Cerebellar nuclear complex (tissue), 1 donor: ENCODE data around the gene SLC5A9.
"Not testable (repeated sequence)": the region's sequence is repeated elsewhere in the genome, so short reads cannot be mapped to it uniquely, and the experiment has no call there.

Source experiments
- DNase-seq, 2 experiments: peaks; one replicate each; lab custom pipeline; 2025; lab: John Stamatoyannopoulos, UW

SLC5A9 gene

DNA sequence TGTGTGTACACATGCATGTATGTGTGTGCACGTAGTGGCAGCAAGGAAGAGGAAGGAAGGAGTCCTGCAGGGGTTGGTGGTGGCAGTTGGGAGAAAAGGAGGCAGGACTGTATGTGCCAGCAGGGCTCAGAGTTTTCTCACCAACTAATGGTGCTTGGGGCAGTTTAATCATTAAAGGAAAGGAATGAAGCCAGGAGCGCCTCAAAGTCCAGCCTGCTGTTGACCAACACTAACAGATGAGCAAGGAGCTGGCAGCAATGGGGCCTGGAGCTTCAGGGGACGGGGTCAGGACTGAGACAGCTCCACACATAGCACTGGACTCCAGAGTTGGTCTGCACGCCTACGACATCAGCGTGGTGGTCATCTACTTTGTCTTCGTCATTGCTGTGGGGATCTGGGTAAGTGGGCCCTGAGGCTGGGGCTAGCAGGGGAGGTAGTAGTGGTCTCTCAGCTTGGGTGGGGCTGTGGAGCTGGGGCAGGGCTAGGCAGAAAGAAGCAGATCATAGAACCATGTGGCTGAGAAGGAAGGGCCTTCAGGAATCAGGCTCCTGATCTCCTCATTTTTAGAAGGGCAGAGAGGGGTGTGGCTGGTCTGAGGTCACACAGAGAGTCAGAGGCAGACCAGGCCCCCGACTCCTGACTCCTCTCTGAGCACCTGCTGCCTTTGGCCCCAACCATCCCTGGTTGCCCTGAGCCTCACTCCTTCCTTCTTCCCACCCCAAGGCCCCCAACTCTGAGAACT, at the start of gene SLC5A9:
TSS of gene SLC5A9 (plus strand) at position 216 of the 742 bp plus-strand sequence. CDS start at position 237, 21 bp downstream.
- DNase-seq, result no peak

DNA sequence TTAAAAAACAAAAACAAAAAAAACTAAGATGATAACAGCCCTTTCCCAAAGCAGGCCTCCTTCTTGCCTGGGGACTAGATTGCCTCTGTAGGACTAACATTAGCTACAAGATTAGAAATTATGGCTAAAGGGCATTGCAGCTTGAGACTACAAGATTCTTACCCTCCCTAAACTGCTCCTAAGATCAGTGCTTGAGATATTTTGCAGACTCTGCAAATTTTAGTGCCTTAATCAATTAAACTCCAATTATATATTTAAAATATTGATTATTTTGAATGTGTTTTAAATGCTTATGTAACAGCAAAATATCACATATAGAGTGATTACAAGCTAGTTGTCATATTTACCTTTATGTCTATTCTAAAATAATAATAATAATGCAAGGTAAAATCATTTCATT, 47.4 kb upstream of the SLC5A9 start:
- DNase-seq, result no peak

DNA sequence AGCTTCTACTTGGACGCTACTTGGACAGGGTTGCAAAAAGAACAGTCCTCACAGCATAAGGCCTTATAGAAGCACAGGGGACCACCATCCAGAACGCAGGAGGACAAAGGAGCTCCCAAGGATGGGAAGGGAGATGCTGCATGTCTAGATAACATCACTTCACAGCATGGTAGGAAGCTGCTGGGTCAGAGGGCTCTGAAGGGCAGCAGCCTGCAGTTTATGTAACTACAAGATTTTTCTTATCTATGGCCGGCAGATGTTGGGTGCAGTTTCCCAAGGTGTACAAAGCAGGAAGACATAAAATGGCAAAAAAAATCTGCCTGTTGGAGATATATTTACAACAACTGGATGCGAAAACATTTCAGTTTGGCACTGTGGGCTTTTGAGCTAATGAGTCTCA, 45.3 kb upstream of the SLC5A9 start:
- DNase-seq, result no peak

DNA sequence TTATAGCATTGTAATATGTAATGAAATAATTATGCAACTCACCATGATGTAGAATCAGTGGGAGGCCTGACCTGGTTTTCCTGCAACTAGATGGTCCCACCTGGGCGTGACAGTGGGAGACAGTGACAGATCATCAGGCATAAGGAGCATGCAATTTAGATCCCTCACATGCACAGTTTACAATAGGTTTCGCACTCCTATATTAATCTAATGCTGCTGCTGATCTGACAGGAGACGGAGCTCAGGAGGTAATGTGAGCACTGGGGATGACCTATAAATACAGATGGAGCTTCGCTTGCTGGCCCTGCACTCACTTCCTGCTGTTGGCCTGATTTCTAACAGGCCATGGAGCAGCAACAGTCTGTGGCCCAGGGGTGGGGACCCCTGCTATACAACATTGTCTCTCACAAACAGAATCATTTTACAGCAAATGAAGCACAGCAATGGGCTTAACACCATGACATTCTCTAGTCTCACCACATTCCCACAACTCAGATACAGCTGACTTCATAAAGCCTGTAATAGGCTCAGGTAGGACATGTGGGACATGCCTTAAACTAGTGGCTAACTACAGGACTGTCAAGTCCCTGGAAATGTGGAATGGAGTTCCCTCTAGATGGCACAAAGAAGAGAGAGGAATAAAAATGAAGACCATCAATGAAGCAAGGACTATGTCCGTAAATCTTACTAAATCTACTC, 40.7 kb upstream of the SLC5A9 start:
- DNase-seq, result no peak

DNA sequence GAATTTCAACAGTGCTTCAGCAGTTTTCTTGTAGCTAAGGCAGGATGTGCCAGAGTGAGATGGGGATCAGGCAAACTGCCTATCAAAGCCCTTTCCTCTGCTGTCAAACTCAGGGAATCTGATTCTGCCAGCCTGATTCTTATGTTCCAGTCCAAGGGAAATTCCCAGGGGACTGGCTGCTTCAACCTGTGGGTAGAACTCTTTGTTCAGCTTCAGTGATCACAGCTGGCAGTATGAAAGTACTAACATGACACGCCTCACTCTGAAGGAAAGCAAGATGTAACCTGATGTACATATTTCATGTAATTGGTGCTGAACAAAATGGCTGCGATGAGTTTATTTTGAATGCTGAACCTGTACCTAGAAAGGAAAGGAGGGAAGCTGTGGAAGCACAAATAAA, 40.1 kb upstream of the SLC5A9 start:
- no peak for DNase-seq

DNA sequence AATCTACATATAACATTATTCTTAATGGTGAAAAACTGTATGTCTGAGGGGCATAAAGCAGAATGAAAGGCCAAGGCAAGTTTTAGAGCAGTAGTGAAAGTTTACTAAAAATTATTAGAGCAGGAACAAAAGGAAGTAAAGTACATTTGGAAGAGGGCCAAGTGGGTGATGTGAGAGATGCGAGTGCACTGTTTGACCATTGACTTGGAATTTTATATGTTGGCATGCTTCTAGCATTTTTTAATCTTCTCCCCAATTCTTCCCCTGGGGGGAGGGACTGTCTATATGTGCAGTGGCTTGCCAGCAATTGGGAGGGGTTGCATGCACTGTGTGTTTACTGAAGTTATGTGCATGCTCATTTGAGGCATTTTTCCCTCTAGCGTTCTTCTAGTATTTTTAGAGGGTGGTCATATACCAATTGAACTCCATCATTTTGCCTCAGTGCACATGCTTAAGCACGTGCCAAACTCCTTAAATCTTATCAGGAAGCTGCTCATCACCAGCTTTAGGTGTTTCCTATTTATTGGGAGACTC, 36.1 kb upstream of the SLC5A9 start:
- DNase-seq, result no peak

DNA sequence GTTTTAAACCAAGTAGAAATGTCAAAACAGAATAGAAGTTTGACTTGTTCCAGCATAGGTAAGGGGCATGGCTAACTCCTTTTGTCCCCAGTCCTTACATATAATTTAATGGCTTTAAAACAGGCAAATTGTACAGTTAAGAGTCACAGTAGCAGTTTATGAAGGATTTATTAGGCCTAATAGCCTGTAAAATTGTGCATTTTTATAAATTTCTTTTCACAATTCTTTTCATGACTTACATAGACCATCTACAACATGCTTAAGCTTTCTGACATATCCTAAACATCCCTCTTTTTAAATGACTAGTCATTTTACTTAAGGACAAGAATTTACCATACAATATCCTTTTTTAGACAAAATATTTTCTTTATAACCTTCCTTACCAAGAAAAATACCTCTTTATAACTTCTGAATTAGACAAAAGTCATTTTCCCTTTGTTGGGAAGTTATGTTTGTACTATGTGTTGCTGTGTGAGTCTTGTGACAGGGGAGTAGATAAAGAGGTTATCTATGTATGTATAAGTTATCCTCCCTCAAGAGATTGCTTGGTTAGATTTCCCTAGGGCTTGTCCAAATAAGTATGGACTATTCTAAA, 34.5 kb upstream of the SLC5A9 start:
- no peak for DNase-seq

DNA sequence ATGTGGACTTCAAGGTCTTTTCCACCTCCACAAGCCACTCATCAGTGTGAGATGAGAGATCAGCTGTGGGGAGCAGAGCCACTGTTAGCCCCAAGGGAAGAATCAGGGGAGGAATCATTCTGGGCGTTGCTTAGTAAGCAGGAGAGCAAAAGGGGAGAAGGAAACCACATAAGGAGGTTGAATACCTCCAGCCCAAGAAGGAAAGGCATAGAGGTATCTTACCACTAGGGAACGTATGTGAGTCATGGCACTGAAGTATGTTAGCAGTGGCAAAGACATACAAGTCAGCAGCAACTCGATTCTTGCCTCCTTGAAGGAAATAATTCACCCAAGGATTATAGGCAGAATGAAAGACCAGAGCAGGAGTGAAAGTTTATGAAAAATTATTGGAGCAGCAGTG, 31.6 kb upstream of the SLC5A9 start:
- DNase-seq, result no peak

DNA sequence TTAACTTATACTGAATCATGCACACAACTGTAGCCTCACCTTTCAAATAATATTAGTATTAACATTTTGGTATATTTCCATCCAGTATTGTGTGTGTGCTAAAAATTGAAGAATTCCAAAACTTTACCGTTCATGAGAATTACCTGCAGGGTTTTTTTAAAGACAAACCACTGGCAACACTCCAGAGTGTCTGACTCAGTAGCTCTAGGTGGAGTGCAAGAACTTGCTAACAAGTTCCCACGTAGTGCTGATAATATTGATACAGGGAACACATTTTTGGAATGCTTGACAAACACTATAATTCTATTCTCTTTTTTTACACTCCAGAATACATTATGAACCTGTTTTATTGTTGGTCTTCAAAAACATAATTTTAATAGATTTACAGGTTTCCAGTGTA, 27.7 kb upstream of the SLC5A9 start:
- no peak for DNase-seq

DNA sequence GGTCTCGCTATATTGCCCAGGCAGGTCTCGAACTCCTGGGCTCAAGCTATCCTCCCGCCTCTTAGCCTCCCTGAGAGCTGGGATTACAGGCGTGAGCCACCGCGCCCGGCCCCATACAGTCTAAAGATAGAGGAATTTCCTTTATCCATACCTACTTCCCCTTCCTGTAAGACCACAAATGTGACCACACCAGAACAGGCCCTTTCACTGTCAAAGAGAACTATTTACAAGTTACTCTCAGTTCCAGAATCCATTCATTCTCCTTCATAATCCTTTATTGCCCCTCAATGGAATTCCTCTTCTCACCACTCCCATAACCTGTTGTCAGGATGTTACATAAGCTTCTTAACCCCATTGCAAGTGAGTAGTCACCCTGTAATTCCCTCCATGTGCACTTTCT, 26.3 kb upstream of the SLC5A9 start:
- DNase-seq, result no peak

DNA sequence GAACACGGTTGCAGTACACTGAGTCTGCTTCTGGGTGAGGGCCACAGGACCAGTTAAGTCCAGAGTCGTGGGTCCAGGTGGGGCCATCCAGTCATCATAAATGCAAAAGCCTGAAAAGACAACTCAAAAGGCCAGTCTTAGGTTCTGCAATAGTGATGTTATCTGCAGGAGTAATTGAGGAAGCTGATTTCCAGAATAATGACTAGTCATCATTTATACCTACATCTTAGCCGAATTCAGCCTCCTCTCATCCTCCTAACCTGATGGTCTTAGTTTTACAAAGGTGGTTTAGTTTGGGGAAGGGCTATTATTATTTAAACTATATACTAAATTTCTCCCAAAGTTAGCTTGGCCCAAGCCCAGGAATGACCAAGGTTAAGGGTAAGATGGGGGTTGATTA, 23.5 kb upstream of the SLC5A9 start:
- DNase-seq, result no peak

DNA sequence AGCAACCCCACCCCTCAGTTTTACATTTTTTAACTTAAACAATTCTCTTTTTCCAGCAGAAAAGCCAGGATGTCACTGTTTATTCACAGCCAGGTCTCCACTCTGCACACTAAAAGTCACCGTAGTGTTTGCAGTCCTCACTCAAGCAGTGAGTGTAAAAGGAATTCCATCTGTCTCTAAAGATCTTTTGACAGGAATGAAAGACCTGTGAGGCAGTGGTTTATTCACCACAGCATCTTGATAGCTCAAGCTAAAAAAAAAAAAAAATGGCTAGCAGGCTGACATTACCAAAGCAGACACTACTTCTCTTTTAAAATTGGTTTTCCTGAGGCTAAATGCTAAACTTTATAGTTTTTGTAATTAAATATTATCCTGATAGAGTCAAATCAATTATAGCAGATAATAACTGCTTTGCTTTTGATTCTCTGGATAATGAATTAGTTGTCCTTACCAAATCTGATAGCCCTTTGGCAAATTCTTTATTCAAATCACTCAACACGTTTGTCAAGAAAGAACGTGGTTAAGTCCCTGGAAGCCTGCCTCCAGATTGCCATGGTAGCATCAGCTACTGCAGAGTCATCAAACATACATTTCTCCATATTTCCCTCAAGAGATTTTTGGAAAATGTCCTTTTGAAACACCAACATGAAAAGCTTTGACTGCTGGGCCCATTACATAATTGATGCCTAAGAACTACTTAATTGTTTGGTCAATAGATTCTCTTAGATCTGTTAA, 22.2 kb upstream of the SLC5A9 start:
- no peak for DNase-seq

DNA sequence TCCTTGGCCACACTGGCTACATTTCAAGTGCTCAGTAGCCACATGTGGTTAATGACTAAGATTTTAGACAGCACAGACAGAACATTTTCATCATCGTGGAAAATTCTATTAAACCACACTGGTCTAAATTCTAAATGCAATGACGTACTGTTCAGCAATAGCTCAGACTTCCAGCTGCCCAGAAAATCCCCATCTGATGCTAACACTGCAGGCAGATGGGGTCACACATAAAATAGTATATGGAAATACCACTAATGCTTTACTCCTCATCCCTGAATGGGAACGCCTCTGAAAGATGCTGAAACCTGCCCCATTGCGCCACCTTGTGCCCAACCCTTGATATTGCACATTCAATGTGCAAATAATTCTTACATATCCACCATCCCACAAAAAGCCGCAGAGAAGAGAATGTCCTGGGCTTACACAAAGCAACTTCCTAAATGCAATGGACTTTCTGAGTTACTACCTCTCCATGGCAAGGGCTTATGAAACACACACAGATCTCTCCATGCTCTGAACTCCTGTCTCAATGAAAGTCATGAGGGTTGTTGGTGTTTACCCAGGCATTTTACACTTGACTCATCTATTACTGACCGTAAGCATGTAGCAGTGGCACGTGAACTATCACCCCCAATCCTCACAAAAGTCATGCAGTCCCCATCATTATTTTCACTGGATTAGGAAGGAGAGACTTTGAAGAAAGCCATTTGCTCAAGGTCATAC, 20.3 kb upstream of the SLC5A9 start:
- peak in 1 of 2 experiments; percentile 5 for DNase-seq

DNA sequence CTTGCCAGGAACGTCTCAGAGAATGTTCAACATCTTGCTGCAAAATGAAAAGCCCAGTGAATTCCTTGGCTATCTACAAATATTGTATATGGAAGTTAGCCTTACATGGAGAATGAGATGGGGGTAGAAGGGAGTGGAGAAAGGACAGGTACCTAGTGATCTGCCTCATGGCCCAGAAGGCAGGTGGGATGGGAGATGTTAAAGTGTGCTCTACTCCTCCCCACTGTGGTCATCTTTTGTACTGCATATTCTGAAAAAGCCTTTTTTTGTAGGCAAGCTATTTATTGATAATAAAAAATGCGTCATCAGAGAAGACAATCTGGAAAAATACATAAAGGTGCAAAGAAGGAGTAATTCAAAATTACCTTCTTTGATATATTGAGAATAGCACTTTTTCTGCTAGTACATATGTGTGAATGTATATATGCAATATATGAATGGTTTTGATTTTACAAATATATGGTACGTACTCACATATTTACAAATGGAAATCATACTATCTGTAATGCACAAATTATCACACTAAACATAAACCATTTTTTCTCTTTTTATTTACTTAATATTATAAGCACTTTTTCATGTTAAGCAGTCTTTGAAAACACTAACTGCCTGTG, 19.1 kb upstream of the SLC5A9 start:
- DNase-seq, result no peak

DNA sequence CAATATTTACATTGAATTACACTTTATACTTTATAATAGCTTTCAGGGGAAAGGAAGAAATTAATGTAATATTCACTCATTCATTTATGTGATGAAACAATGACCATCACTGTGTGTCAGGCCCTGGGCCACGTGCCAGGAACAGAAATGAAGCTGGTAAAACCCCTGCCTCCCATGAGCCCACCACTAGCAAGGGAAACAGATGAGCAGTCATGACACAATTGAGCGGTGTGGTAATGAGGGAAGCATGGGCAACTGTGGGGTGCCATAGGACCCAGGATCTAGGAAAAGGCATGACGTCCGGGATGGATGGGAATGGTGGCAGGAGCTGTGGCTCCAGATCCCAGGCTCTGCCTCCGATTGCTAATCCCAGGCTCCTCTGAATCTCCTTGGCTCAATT, 17.0 kb upstream of the SLC5A9 start:
- no peak for DNase-seq

DNA sequence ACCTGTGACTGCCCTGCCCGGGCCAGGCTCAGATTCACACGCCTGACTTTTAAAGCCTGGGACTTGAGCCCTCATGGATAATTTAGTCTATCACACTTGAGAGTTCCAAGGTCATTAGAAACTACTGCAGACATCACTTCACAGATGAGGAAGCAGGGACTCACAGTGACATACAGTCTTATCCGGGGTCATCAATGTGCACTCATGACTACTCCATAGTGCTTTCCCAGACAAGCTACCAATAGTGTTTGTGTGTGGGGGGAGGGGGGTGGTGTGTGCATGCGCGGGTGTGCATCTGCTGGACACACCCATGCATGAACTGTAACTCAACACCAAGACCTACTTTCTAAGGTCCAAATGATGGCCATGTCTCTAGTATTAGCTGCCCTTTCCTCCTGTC, 16.1 kb upstream of the SLC5A9 start:
- DNase-seq, result no peak

DNA sequence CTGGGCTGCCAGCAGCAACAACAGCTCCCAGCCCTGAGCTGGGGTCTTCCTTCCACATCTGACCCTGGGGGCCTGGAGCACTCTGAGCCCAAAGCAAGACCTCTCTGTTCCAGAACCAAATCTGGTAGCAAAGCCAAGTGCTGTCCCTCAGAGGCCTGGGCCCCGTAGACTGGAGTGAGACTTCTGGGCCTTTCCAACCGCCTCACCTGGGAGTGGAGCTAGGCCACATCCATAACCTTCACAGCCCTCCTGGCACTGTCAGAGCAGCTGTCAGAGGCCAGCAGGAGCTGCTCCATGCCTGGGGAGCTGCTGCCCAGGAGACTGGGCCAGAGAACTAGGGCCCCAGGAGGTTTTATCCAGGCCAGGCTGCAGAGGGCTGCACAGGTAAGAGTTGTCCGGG, 15.4 kb upstream of the SLC5A9 start:
- DNase-seq, result no peak

DNA sequence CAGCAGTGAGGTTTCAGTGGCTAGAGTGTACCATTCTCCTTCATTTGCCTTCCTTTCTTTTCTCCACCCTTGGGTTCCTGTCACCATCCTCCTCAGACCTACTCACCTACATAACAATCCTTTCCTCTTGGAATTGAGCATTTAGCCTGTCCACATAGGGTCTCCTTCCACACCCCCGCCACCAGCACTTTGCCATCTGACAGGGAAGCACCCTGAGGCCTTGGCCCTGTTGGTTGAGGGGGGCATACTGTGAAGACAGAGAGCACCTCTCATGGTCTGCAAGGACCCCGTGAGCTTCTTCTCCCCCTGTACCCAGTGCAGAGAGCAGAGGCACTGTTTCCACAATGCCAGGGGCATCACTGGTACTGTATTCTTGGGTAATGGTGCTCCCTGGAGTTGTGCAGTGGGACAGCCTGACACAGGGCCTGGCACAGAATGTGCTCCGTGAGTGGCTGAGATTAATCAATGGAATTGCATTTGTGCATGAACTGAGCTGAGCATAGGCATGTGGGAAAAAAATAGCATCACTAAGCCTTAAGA, 14.9 kb upstream of the SLC5A9 start:
- no peak for DNase-seq

DNA sequence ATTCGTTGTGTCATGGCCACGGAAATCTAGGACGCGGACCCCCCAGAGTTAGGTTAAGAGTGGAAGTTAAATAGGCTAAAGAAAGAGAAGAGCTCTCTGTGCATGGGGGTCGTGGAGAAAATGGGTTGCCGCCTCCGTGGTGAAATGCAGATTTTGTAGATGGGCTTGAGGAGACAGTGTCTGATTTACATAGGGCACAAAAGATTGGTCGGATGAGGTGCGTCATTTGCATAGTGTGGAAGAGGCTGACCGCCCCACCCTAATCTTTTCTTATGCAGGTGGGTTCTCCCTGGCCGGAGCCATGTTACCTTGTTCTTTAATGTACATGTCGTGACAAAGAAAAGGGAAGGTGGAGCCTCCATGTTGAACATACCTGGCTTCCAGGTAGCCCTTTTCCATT, 14.3 kb upstream of the SLC5A9 start:
- no peak for DNase-seq

DNA sequence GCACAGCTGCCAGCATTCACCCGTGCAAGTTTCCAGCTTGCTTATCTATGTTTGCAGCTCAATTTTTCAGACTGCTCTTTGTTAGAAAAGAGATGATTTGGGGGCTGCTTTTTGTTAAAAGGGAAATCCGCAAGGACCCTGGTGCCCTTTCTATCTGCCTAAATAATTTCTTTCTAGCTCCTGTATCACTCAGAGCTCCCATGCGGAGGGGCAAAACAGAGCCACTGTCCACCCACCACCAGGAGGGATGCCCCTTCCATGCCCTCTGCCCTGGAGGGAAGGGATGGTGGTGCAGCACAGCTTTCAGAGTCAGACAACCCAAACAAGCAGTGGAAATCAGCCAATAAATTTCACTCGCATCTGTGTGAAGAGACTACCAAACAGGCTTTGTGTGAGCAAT, 13.9 kb upstream of the SLC5A9 start:
- no peak for DNase-seq

DNA sequence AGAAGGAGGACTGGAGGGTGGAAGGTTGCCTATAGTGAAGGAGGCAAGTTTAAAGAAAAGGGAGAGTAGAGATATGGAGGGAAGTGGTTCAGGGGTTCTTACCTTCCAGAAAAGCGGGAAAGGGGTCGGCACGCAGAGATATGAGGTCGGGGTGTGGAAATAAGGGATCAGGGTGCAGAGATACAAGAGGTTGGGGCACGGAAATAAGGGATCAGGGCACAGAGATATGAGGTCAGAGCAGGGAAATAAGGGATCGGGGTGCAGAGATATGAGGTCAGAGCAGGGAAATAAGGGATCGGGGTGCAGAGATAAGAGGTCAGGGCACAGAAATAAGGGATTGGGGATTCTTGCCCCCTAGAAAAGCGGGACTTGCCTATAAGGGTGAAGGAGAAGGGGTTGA, 9.1 kb upstream of the SLC5A9 start:
- DNase-seq, result not testable (repeated sequence)
